SK-N-MC (cell line): ENCODE data around the gene MAP3K9.

Experiments used
- EZH2 ChIP-seq: fragments of 200-600 bp; sonication (generic); IDR thresholded peaks from one replicate; pipeline ENCODE4 v1.6.1; 2017; ENCODE audit warnings: antibody characterized with exemption
- POLR2AphosphoS5 ChIP-seq: IDR thresholded peaks from 2 replicates; pipeline ENCODE4 v1.6.1; 2012; ENCODE audit warnings: mild to moderate bottlenecking, low read depth, low read length, borderline replicate concordance

GRCh38 chr14:70776197-70776596 is 33.1 kb downstream of the MAP3K9 start:
- no peak for TF ChIP-seq POLR2AphosphoS5
- TF ChIP-seq EZH2, result no peak
